HCT116 (cell line): ENCODE results near the gene MRPS18A. TPM values are rescaled to one million over a fixed set of nuclear protein-coding genes. Genes with fewer than 3 reads are reported as not detected.

Experiments
- ATAC-seq: fragments of 200-7000 bp; cut with Tn5 transposase; 2 replicates; pipeline ENCODE4 v1.9.1; 2020; ENCODE audit warnings: mild to moderate bottlenecking, moderate library complexity
- BruUV-seq: library from RNA; stranded (reverse); fragments of 400-500 nt; replicated peaks from 2 replicates; lab custom pipeline; 2021; lab: Mats Ljungman, UMichigan
- CTCF ChIA-PET: fragments of 300-600 bp; sonication (Branson Sonifier 250); formaldehyde crosslinking; loops from one replicate; lab custom pipeline; 2021; ENCODE audit warnings: antibody characterized with exemption; lab: Charles Lee
- POLR2A ChIA-PET: fragments of 300-600, 350-600 bp; sonication (Branson Sonifier 250); formaldehyde crosslinking; loops from one replicate; lab custom pipeline; 2021; ENCODE audit warnings: antibody characterized with exemption; lab: Charles Lee
- RAD21 ChIA-PET, 2 experiments: fragments of 300-600 bp; sonication (Branson Sonifier 250); formaldehyde crosslinking; loops; one replicate each; lab custom pipeline; 2023; ENCODE audit warnings: low total read pairs in 2 of 2; ENCODE audit not compliant: uncharacterized antibody in 2 of 2, unreplicated experiment in 2 of 2, low non-redundant PET in 1 of 2; lab: Charles Lee
- DNase-seq: peaks from one replicate; pipeline ENCODE4 v3.0.0-alpha.2; 2010; ENCODE audit warnings: low read depth, low spot score
- H2AFZ ChIP-seq: fragments of 200-600 bp; shearing (Covaris generic), sonication (generic); 2 replicates; pipeline ENCODE4 v1.6.1; 2017; ENCODE audit warnings: low read depth, mixed run types, mixed read lengths, antibody characterized with exemption, low read length; ENCODE audit not compliant: poor library complexity, severe bottlenecking
- H3K27ac ChIP-seq: 2 replicates; pipeline ENCODE4 v1.5.1; 2012; ENCODE audit warnings: low read depth, low read length
- H3K27me3 ChIP-seq: fragments of 200-600 bp; sonication (generic); 2 replicates; pipeline ENCODE4 v1.6.1; 2016; ENCODE audit warnings: mixed run types, low read length, mixed read lengths; ENCODE audit not compliant: insufficient read depth
- H3K36me3 ChIP-seq, 2 experiments: fragments of 200-500 bp in 1 of 2; fragments of 200-600 bp in 1 of 2; sonication (Bioruptor generic) in 1 of 2; sonication (generic) in 1 of 2; 2 replicates each; pipeline versions ENCODE4 v1.5.1 to v1.6.1; 2014 to 2016; ENCODE audit warnings: low read length in 2 of 2, inconsistent platforms in 1 of 2, mixed read lengths in 1 of 2, mixed run types in 1 of 2; ENCODE audit not compliant: insufficient read depth in 2 of 2, control insufficient read depth in 1 of 2
- H3K4me1 ChIP-seq, 2 experiments: fragments of 200-600 bp in 1 of 2; sonication (generic) in 1 of 2; 2 replicates each; pipeline versions ENCODE4 v1.5.1 to v1.6.1; 2012 to 2017; ENCODE audit warnings: low read length in 2 of 2, inconsistent platforms in 1 of 2, mild to moderate bottlenecking in 1 of 2, mixed read lengths in 1 of 2, mixed run types in 1 of 2, moderate library complexity in 1 of 2; ENCODE audit not compliant: insufficient read depth in 2 of 2, control insufficient read depth in 1 of 2
- H3K4me2 ChIP-seq: fragments of 200-600 bp; sonication (generic); 2 replicates; pipeline ENCODE4 v1.6.1; 2017; ENCODE audit warnings: mixed run types, low read length, mixed read lengths
- H3K4me3 ChIP-seq, 2 experiments: fragments of 200-600 bp in 1 of 2; sonication (generic) in 1 of 2; replicated peaks in 1 of 2; 2 replicates each; pipeline ENCODE4 v1.5.1; 2011 to 2016; ENCODE audit warnings: low read length in 2 of 2, control low read depth in 1 of 2, low read depth in 1 of 2, mild to moderate bottlenecking in 1 of 2, mixed read lengths in 1 of 2, mixed run types in 1 of 2
- H3K79me2 ChIP-seq: fragments of 200-600 bp; sonication (generic); 2 replicates; pipeline ENCODE4 v1.6.1; 2017; ENCODE audit warnings: mild to moderate bottlenecking, mixed run types, low read length, moderate library complexity, mixed read lengths; ENCODE audit not compliant: insufficient read depth
- H3K9ac ChIP-seq: fragments of 200-600 bp; sonication (generic); 2 replicates; pipeline ENCODE4 v1.6.1; 2016; ENCODE audit warnings: low read length, mixed read lengths
- H3K9me2 ChIP-seq: fragments of 200-600 bp; sonication (generic), shearing (Covaris generic); 2 replicates; pipeline ENCODE4 v1.6.1; 2017; ENCODE audit warnings: mixed run types, mild to moderate bottlenecking, moderate library complexity; ENCODE audit not compliant: insufficient read depth
- H3K9me3 ChIP-seq, 2 experiments: fragments of 200-500 bp in 1 of 2; fragments of 200-600 bp in 1 of 2; sonication (Bioruptor generic) in 1 of 2; sonication (generic) in 1 of 2; 2 replicates each; pipeline ENCODE4 v1.6.1; 2014 to 2017; ENCODE audit warnings: low read length in 2 of 2, mixed read lengths in 2 of 2, inconsistent platforms in 1 of 2, low read depth in 1 of 2, mild to moderate bottlenecking in 1 of 2, mixed run types in 1 of 2, moderate library complexity in 1 of 2; ENCODE audit not compliant: control insufficient read depth in 1 of 2, insufficient read depth in 1 of 2
- H4K20me1 ChIP-seq: fragments of 200-600 bp; sonication (generic), shearing (Covaris generic); 2 replicates; pipeline ENCODE4 v1.6.1; 2017; ENCODE audit warnings: mixed run types, mild to moderate bottlenecking, moderate library complexity; ENCODE audit not compliant: insufficient read depth
- CEBPB ChIP-seq: IDR thresholded peaks from 2 replicates; pipeline ENCODE4 v1.6.1; 2012; ENCODE audit warnings: low read depth
- FOSL1 ChIP-seq: IDR thresholded peaks from 2 replicates; pipeline ENCODE4 v1.6.1; 2012; ENCODE audit warnings: low read depth
- POLR2A ChIP-seq: IDR thresholded peaks from 2 replicates; pipeline ENCODE4 v1.7.0; 2011; ENCODE audit warnings: borderline replicate concordance; ENCODE audit not compliant: insufficient read depth, insufficient read length; ENCODE audit errors: extremely low read depth
- SP1 ChIP-seq: IDR thresholded peaks from 2 replicates; pipeline ENCODE4 v1.6.1; 2012; ENCODE audit warnings: low read depth
- YY1 ChIP-seq: IDR thresholded peaks from 2 replicates; pipeline ENCODE4 v1.6.1; 2011; ENCODE audit warnings: low read length, low read depth, moderate library complexity, mild to moderate bottlenecking; ENCODE audit not compliant: insufficient replicate concordance; ENCODE audit errors: extremely low read depth
- ZFX ChIP-seq: fragments of 450-650 bp; IDR thresholded peaks from 2 replicates; pipeline ENCODE4 v1.6.1; 2017
- intact Hi-C: fragments of 100-400 bp; cut with micrococcal nuclease; formaldehyde crosslinking; loops from 2 replicates; pipeline ENCODE4 v1.10.0; 2022
- total RNA-seq: library from RNA; stranded (reverse); gene quantifications from one replicate; pipeline ENCODE4 v1.2.1, GENCODE V29; 2021; ENCODE audit not compliant: unreplicated experiment
- TF ChIP-seq, protein P1 (sequence below), 3 experiments: fragments of 200-600 bp in 1 of 3; sonication (generic) in 1 of 3; IDR thresholded peaks in 2 of 3; conservative IDR thresholded peaks in 1 of 3; 2 replicates each; pipeline ENCODE4 v1.5.1; 2012 to 2017; ENCODE audit warnings: low read depth in 2 of 3, low read length in 2 of 3, antibody characterized with exemption in 1 of 3, borderline replicate concordance in 1 of 3, control low read depth in 1 of 3, mild to moderate bottlenecking in 1 of 3, mixed read lengths in 1 of 3, mixed run types in 1 of 3, moderate library complexity in 1 of 3; ENCODE audit not compliant: insufficient read depth in 1 of 3

Gene MRPS18A
- total RNA-seq, 1 experiment from 2014 or later: 63.0 TPM

DNA sequence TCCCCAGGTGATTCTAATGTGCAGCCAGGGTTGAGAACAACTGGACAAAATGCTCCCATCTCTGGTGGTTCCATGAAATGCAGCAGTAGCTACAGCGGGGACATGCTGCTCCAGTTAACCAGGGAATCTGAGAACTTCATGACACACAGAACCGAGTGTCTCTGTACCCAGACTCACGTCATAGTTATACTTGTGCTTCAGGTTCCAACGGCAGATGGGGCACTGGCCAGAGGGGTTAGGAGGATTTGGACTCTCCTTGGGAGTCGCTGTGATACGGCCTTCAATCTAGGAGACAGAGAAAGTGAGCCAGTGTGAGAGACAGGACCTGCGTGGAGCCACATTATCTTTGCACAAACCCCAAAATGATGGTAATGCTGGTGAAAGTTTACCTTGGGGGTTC is 9.2 kb downstream of the MRPS18A start:
- Histone ChIP-seq H3K4me1 (no peaks in the 10 kb centered on the region), H3K9me2 (no peaks in the 10 kb centered on the region), H4K20me1 (no peaks in the 10 kb centered on the region), H3K27me3 (no peaks in the 10 kb centered on the region), H3K79me2 (peaks cover 40% of the 10 kb centered on the region), H3K36me3 (peaks cover 34 to 51% of the 10 kb centered on the region in 2 experiments), H3K9ac (no peak overlapping the region), H3K9me3 (no peaks in the 10 kb centered on the region), H3K4me3 (no peak overlapping the region), H3K4me2 (no peak overlapping the region)
- ChIA-PET POLR2A (no interaction called here), CTCF (interaction anchor here (3.6 kb wide), 1 partner anchor 11 kb away, joined by 13 read pairs; no protein-coding TSS in a partner anchor), RAD21 (no interaction called here)
- no peak for ATAC-seq
- intact Hi-C loops: no loop called here
- no TSS peak for BruUV-seq
- TF ChIP-seq FOSL1: no peak
- no peak for TF ChIP-seq ZFX
- TF ChIP-seq SP1: no peak
- TF ChIP-seq CEBPB: no peak
- TF ChIP-seq, all 23 proteins: peak for 0
- Histone ChIP-seq H2AFZ (no peak overlapping the region), H3K27ac (no peak overlapping the region)
- no peak for DNase-seq

DNA sequence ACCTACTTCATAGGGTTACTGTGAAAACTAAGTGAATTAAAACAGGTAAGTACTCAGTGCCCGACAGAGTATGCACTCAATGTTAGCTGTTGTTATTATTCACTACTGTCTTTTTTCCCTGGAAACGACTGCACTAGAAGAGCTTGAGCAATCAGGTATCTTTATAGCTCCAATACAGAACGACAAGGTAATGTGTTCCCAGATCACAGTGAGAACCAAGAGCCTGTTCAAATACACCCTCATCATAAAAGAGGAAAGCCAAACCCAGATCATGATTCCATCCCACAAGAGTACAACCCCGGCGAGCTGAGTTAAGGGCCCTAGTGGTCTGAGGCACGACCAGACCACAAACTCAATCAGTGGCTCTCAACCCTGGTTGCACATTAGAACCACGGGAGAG is 9.8 kb downstream of the MRPS18A start:
- Histone ChIP-seq H3K27me3 (no peaks in the 10 kb centered on the region), H3K9me3 (no peaks in the 10 kb centered on the region), H3K9ac (no peak overlapping the region), H3K36me3 (peaks cover 34 to 52% of the 10 kb centered on the region in 2 experiments), H2AFZ (no peak overlapping the region), H3K4me3 (no peak overlapping the region), H3K4me2 (no peak overlapping the region), H3K27ac (no peak overlapping the region), H3K79me2 (peaks cover 34% of the 10 kb centered on the region), H3K4me1 (no peaks in the 10 kb centered on the region), H4K20me1 (no peaks in the 10 kb centered on the region), H3K9me2 (no peaks in the 10 kb centered on the region)
- no TSS peak for BruUV-seq
- CTCF ChIA-PET: interaction anchor here (3.6 kb wide), 1 partner anchor 10 kb away, joined by 13 read pairs; no protein-coding TSS in a partner anchor
- TF ChIP-seq YY1: no peak
- no peak for TF ChIP-seq SP1
- TF ChIP-seq POLR2A: no peak
- TF ChIP-seq, protein P1, sequence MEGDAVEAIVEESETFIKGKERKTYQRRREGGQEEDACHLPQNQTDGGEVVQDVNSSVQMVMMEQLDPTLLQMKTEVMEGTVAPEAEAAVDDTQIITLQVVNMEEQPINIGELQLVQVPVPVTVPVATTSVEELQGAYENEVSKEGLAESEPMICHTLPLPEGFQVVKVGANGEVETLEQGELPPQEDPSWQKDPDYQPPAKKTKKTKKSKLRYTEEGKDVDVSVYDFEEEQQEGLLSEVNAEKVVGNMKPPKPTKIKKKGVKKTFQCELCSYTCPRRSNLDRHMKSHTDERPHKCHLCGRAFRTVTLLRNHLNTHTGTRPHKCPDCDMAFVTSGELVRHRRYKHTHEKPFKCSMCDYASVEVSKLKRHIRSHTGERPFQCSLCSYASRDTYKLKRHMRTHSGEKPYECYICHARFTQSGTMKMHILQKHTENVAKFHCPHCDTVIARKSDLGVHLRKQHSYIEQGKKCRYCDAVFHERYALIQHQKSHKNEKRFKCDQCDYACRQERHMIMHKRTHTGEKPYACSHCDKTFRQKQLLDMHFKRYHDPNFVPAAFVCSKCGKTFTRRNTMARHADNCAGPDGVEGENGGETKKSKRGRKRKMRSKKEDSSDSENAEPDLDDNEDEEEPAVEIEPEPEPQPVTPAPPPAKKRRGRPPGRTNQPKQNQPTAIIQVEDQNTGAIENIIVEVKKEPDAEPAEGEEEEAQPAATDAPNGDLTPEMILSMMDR (IDR thresholded peaks at IDR 0.05 in 2 of 3, conservative IDR thresholded peaks at IDR 0.05 in 1 of 3; ENCODE audit: borderline replicate concordance in 1 of 3, insufficient read depth in 1 of 3, low read depth in 2 of 3, low read length in 2 of 3): no peak
- no peak for DNase-seq
- intact Hi-C loops: no loop called here
- ATAC-seq: no peak
- RAD21 ChIA-PET: no interaction called here
- POLR2A ChIA-PET: no interaction called here
